ENCODE data around the gene POLR2C. TPM values are rescaled to one million over a fixed set of nuclear protein-coding genes. Genes with fewer than 3 reads are reported as not detected.
A peak's percentile ranks its signal among the peaks of the same experiment; 100 is the strongest.

POLR2C gene
- total and polyA plus RNA-seq, 2 of the 13 experiments (the other 11 are each of a cell fraction or from before 2014, with no cell fraction given) = 104 to 216 TPM

DNA sequence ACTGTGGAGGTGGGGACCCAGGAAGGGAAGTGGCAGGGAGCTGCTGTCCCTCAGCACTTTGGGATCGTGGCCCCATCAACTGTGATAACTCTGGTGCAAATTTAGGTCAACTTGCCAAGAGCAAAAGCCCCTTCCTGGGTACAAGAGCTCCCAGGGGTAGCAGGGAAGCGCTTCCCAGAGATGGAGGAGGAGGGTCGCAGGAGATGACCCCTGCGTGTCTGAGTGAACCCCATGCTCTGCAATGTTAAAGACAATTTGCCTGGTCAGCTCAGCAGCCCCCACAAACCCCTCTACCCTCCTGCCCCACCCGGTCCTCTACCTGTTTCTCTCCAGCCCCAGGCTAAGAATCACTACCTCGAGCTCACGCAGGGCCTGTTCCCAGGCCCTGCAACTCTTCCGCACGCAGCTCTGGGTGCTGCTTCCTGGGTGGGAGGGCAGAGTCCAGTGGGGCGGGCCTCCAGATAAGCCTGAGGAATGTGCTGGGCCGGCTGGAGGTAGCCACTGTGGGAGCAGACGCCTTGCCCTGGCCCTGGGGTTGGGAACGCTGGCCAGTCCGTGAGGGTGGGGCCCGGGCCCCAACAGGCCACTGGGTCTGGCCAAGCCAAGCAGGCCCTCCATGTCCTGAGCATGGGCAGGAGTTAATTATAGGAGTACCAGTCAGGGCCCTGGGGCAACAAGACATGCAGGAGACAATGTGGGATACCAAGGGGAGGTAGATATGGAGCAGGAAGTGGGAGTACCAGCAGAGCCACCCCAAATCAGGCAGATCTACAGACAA lies 17.7 kb downstream of the POLR2C start (continued):
- no peak for TF ChIP-seq HMGA1 (CRISPR knock-in tag; conservative IDR thresholded peaks at IDR 0.05)
- TF ChIP-seq RFX3 (CRISPR knock-in tag; IDR thresholded peaks at IDR 0.05) = no peak
- TF ChIP-seq, protein P1, sequence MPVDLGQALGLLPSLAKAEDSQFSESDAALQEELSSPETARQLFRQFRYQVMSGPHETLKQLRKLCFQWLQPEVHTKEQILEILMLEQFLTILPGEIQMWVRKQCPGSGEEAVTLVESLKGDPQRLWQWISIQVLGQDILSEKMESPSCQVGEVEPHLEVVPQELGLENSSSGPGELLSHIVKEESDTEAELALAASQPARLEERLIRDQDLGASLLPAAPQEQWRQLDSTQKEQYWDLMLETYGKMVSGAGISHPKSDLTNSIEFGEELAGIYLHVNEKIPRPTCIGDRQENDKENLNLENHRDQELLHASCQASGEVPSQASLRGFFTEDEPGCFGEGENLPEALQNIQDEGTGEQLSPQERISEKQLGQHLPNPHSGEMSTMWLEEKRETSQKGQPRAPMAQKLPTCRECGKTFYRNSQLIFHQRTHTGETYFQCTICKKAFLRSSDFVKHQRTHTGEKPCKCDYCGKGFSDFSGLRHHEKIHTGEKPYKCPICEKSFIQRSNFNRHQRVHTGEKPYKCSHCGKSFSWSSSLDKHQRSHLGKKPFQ (CRISPR knock-in tag; IDR thresholded peaks at IDR 0.05; ENCODE audit: insufficient replicate concordance) = no peak
- TF ChIP-seq ZNF543 (CRISPR knock-in tag; IDR thresholded peaks at IDR 0.05) = 0 out of 2 replicates have a peak, but pooled peaks have one; percentile 44
- TF ChIP-seq SP4 (CRISPR knock-in tag; IDR thresholded peaks at IDR 0.05) = no peak; the same call in none of the 2 replicates
- TF ChIP-seq SNAI1 (CRISPR knock-in tag; IDR thresholded peaks at IDR 0.05; ENCODE audit: borderline replicate concordance) = peak; percentile 94; the same call in 1 of the 2 replicates
- TF ChIP-seq ZNF850 (CRISPR knock-in tag; conservative IDR thresholded peaks at IDR 0.05) = no peak
- peak; percentile 86 for TF ChIP-seq ZNF510 (CRISPR knock-in tag; IDR thresholded peaks at IDR 0.05; ENCODE audit: low read depth)
- TF ChIP-seq SYNCRIP (IDR thresholded peaks at IDR 0.05; ENCODE audit: insufficient read depth, low read depth, low read length) = no peak
- TF ChIP-seq, protein P2, sequence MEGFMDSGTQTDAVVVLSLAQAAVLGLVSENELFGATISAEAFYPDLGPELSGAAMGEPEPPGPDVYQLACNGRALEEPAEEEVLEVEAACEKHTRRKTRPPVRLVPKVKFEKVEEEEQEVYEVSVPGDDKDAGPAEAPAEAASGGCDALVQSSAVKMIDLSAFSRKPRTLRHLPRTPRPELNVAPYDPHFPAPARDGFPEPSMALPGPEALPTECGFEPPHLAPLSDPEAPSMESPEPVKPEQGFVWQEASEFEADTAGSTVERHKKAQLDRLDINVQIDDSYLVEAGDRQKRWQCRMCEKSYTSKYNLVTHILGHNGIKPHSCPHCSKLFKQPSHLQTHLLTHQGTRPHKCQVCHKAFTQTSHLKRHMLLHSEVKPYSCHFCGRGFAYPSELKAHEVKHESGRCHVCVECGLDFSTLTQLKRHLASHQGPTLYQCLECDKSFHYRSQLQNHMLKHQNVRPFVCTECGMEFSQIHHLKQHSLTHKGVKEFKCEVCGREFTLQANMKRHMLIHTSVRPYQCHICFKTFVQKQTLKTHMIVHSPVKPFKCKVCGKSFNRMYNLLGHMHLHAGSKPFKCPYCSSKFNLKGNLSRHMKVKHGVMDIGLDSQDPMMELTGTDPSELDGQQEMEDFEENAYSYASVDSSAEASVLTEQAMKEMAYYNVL (CRISPR knock-in tag; IDR thresholded peaks at IDR 0.05; ENCODE audit: borderline replicate concordance) = no peak; the same call in 1 of the 2 replicates
- TF ChIP-seq ZFX (CRISPR knock-in tag; IDR thresholded peaks at IDR 0.05; ENCODE audit: low read depth) = peak; percentile 94
- TF ChIP-seq MEIS2 (CRISPR knock-in tag; IDR thresholded peaks at IDR 0.05) = no peak; the same call in 1 of the 2 replicates
- peak; percentile 87; the same call in 1 of the 2 replicates for TF ChIP-seq KLF13 (CRISPR knock-in tag; IDR thresholded peaks at IDR 0.05)
- peak; percentile 47; the same call in 1 of the 2 replicates for TF ChIP-seq ZNF556 (CRISPR knock-in tag; IDR thresholded peaks at IDR 0.05; ENCODE audit: borderline replicate concordance)
- no peak for TF ChIP-seq NONO (IDR thresholded peaks at IDR 0.05)
- TF ChIP-seq NONO (CRISPR knock-in tag; conservative IDR thresholded peaks at IDR 0.05) = peak; percentile 77
- no peak; the same call in 1 of the 2 replicates for TF ChIP-seq KMT2A (CRISPR knock-in tag; IDR thresholded peaks at IDR 0.05)
- no peak for TF ChIP-seq GABPA (IDR thresholded peaks at IDR 0.05; ENCODE audit: low read depth, low read length)
- peak; percentile 51 for TF ChIP-seq GABPA (CRISPR knock-in tag; IDR thresholded peaks at IDR 0.05; ENCODE audit: low read depth)
- peak; percentile 80 for TF ChIP-seq DMAP1 (CRISPR knock-in tag; IDR thresholded peaks at IDR 0.05)
- TF ChIP-seq RXRA (CRISPR knock-in tag; IDR thresholded peaks at IDR 0.05) = peak; percentile 79; the same call in 1 of the 2 replicates
- TF ChIP-seq, protein P3, sequence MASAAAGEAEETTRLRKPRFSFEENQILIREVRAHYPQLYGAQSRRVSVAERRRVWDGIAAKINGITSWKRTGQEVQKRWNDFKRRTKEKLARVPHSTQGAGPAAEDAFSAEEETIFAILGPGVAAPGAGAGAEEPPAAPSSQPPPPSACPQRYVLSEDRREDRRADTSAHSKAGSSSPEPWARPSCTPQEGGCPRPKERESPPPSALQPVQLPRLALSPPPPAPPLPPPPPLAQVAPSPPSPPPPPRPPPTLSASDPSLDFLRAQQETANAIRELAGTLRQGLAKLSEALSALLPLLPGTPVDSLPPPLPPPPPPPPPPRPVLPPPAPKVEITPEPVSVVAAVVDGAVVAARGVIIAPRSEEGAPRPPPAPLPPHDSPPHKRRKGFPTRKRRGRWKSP (CRISPR knock-in tag; IDR thresholded peaks at IDR 0.05) = no peak; the same call in 1 of the 2 replicates
- no peak for TF ChIP-seq ZNF629 (CRISPR knock-in tag; conservative IDR thresholded peaks at IDR 0.05)
- no peak for TF ChIP-seq CC2D1A (CRISPR knock-in tag; IDR thresholded peaks at IDR 0.05)
- peak; percentile 87 for TF ChIP-seq KDM5B (CRISPR knock-in tag; IDR thresholded peaks at IDR 0.05; ENCODE audit: borderline replicate concordance)
- 0 out of 2 replicates have a peak, but pooled peaks have one; percentile 5 for TF ChIP-seq ZNF256 (CRISPR knock-in tag; conservative IDR thresholded peaks at IDR 0.05)
- TF ChIP-seq RNF2 (conservative IDR thresholded peaks at IDR 0.05; ENCODE audit: low read depth) = no peak
- peak; percentile 34; the same call in 1 of the 2 replicates for TF ChIP-seq DR1 (CRISPR knock-in tag; IDR thresholded peaks at IDR 0.05)
